CD14-positive monocyte (primary cell): ENCODE data around the gene B4GALT1. TPM values are rescaled to one million over a fixed set of nuclear protein-coding genes. Genes with fewer than 3 reads are reported as not detected.

Source experiments
- DNase-seq, 3 donors: peaks; one replicate each; pipeline ENCODE4 v3.0.0-alpha.2; 2011 to 2022
- H2AFZ ChIP-seq: 2 replicates; pipeline ENCODE4 v1.6.0; 2012; ENCODE audit warnings: mild to moderate bottlenecking, low read depth, low read length, inconsistent platforms; ENCODE audit not compliant: insufficient read depth, poor library complexity, severe bottlenecking
- H3K27ac ChIP-seq, 2 donors: 1 replicate in 1 of 2; 2 replicates in 1 of 2; pipeline ENCODE4 v1.5.1; 2012 to 2013; ENCODE audit warnings: low read length in 2 of 2, control low read depth in 1 of 2, inconsistent platforms in 1 of 2, low read depth in 1 of 2, mild to moderate bottlenecking in 1 of 2
- H3K27me3 ChIP-seq, 2 donors: one replicate each; pipeline versions ENCODE4 v1.6.0 to v1.6.1; 2011 to 2013; ENCODE audit warnings: low read length in 2 of 2; ENCODE audit not compliant: control insufficient read depth in 2 of 2, insufficient read depth in 2 of 2
- H3K36me3 ChIP-seq, 2 donors: replicated peaks in 1 of 2; 1 replicate in 1 of 2; 2 replicates in 1 of 2; pipeline versions ENCODE4 v1.5.1 to v1.6.1; 2012 to 2013; ENCODE audit warnings: low read length in 2 of 2, control low read depth in 1 of 2, inconsistent platforms in 1 of 2, mild to moderate bottlenecking in 1 of 2; ENCODE audit not compliant: insufficient read depth in 2 of 2, control insufficient read depth in 1 of 2
- H3K4me1 ChIP-seq, 2 donors: 1 replicate in 1 of 2; 2 replicates in 1 of 2; pipeline versions ENCODE4 v1.5.1 to v1.6.1; 2012 to 2013; ENCODE audit warnings: low read length in 2 of 2, control low read depth in 1 of 2, inconsistent platforms in 1 of 2, mild to moderate bottlenecking in 1 of 2, moderate library complexity in 1 of 2; ENCODE audit not compliant: insufficient read depth in 2 of 2, control insufficient read depth in 1 of 2
- H3K4me2 ChIP-seq: replicated peaks from 2 replicates; pipeline ENCODE3; 2012; ENCODE audit warnings: low read length, moderate library complexity, mild to moderate bottlenecking; ENCODE audit not compliant: poor library complexity, severe bottlenecking; ENCODE audit errors: extremely low read depth
- H3K4me3 ChIP-seq, 3 experiments: fragments of 200-600 bp in 1 of 3; sonication (generic) in 1 of 3; replicated peaks in 1 of 3; 1 replicate in 2 of 3; 2 replicates in 1 of 3; pipeline ENCODE4 v1.5.1; 2011 to 2013; ENCODE audit warnings: low read length in 3 of 3, mild to moderate bottlenecking in 3 of 3, control low read depth in 2 of 3, low read depth in 2 of 3, inconsistent platforms in 1 of 3, moderate library complexity in 1 of 3
- H3K79me2 ChIP-seq: 2 replicates; pipeline ENCODE4 v1.6.0; 2012; ENCODE audit warnings: mild to moderate bottlenecking, control low read depth, inconsistent platforms, low read length, moderate library complexity; ENCODE audit not compliant: insufficient read depth
- H3K9ac ChIP-seq: 2 replicates; pipeline ENCODE4 v1.6.0; 2017; ENCODE audit warnings: low read length, mild to moderate bottlenecking; ENCODE audit not compliant: insufficient read depth, poor library complexity, severe bottlenecking
- H3K9me3 ChIP-seq, 2 donors: replicated peaks in 1 of 2; 1 replicate in 1 of 2; 2 replicates in 1 of 2; pipeline versions ENCODE4 v1.5.1 to v1.6.1; 2012 to 2013; ENCODE audit warnings: low read length in 2 of 2, control low read depth in 1 of 2; ENCODE audit not compliant: control insufficient read depth in 1 of 2, insufficient read depth in 1 of 2
- H4K20me1 ChIP-seq: 2 replicates; pipeline ENCODE4 v1.6.0; 2012; ENCODE audit warnings: mild to moderate bottlenecking, low read length, control low read depth, moderate library complexity; ENCODE audit not compliant: insufficient read depth
- H3K27ac Mint-ChIP-seq, 7 donors: one replicate each; pipeline ENCODE4 v1.8.0; 2020; ENCODE audit warnings: mild to moderate bottlenecking in 7 of 7, mixed read lengths in 7 of 7, moderate library complexity in 6 of 7, inconsistent platforms in 2 of 7
- H3K27me3 Mint-ChIP-seq, 3 donors: one replicate each; pipeline ENCODE4 v1.8.0; 2021 to 2022; ENCODE audit warnings: low read depth in 3 of 3, mild to moderate bottlenecking in 3 of 3, mixed read lengths in 3 of 3, moderate library complexity in 3 of 3, inconsistent platforms in 1 of 3
- H3K36me3 Mint-ChIP-seq, 2 donors: one replicate each; pipeline ENCODE4 v1.8.0; 2020; ENCODE audit warnings: mixed read lengths in 2 of 2, inconsistent platforms in 1 of 2, mild to moderate bottlenecking in 1 of 2
- H3K4me1 Mint-ChIP-seq: one replicate; pipeline ENCODE4 v1.8.0; 2020; ENCODE audit warnings: mild to moderate bottlenecking, mixed read lengths
- H3K4me3 Mint-ChIP-seq, 2 donors: one replicate each; pipeline ENCODE4 v1.8.0; 2020; ENCODE audit warnings: mild to moderate bottlenecking in 2 of 2, mixed read lengths in 2 of 2, moderate library complexity in 1 of 2
- H3K9me3 Mint-ChIP-seq, 7 donors: one replicate each; pipeline ENCODE4 v1.8.0; 2020 to 2022; ENCODE audit warnings: mixed read lengths in 7 of 7, mild to moderate bottlenecking in 6 of 7, moderate library complexity in 6 of 7, inconsistent platforms in 2 of 7
- WGBS: methylation state at CpG from one replicate; pipeline ENCODE4 v1.1.5; 2013; ENCODE audit warnings: missing lambda C conversion rate; ENCODE audit not compliant: insufficient coverage; 5-methylcytosine and 5-hydroxymethylcytosine counted together
- intact Hi-C, 2 donors: fragments of 100-400 bp; cut with micrococcal nuclease; formaldehyde crosslinking; loops; one replicate each; pipeline versions ENCODE4 v1.15.0 to v1.15.1; 2023
- polyA plus RNA-seq, 3 donors: library from polyadenylated mRNA; depleted of rRNA in 1 of 3; unstranded in 2 of 3; stranded (reverse) in 1 of 3; fragments of 300-500 nt in 2 of 3; fragments of >200 nt in 1 of 3; fragmentation: Illumina TruSeq in 2 of 3; gene quantifications; 1 replicate in 2 of 3; 2 replicates in 1 of 3; pipeline ENCODE4 v1.2.3, GENCODE V29; 2012 to 2021
- TF ChIP-seq, protein P1 (sequence below): fragments of 200-600 bp; IDR thresholded peaks from one replicate; pipeline ENCODE4 v1.8.0; 2022; ENCODE audit warnings: antibody characterized with exemption, mild to moderate bottlenecking

Gene B4GALT1
- polyA plus RNA-seq, 3 donors: 27.6 to 53.7 (median 38.6) TPM

DNA sequence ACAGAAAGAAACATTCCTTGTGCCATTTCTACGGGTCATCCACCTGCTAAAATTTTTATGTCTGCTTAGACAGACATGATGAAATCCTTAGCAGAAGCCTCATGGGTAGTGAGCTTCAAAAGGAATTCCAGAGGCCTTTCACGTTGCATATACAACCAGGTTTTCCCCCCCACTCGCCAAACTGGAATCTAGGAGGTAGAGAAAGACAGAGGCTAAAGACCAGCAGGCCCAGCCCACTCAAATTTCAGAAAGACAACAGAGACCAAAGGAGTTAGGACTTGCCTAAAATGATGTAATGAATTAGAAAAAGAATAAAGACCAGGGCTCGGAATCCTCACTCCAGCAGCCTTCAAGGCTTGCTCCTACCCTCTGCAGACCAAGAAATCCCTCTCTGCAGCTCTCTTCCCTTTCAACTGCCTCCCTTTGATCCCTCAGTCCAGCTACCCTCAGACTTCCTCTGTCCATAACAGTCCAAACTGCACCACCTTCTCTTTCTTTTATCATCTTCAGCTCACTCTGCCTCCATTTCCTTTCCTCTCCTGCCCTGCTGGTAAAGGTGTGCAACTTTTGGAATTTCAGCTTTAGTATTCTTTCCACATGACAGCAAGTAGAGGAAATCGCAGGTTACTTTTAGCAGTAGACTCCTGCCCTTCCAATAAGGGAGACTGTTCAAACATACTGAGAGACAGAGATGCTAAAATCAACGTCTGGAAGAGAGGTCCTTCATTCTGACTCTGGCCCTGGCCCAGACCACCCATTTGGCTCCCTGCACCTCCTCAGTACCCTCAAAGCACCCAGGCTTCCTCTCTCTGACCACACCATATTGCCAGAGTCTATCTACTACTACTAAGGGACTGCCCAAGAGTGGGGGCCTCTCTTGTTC, 8.9 kb downstream of the B4GALT1 start:
- Mint-ChIP-seq H3K27me3 (peaks cover 0 to 5% (median 0%) of the 10 kb centered on the region in 3 donors), H3K4me3 (peak overlapping the region; percentile 72 to 85), H3K27ac (peak overlapping the region; percentile 99 to 100 (median 100)), H3K4me1 (peaks cover 96% of the 10 kb centered on the region), H3K9me3 (no peaks in the 10 kb centered on the region), H3K36me3 (peaks cover 20 to 23% of the 10 kb centered on the region in 2 donors)
- H4K20me1 ChIP-seq: peaks cover 82% of the 10 kb centered on the region
- H3K4me1 ChIP-seq: peaks cover 92 to 97% of the 10 kb centered on the region in 2 donors
- no peaks in the 10 kb centered on the region for H3K27me3 ChIP-seq
- H3K4me2 ChIP-seq: peak overlapping the region; percentile 89
- H3K27ac ChIP-seq: peak overlapping the region; percentile 97 to 99
- peak overlapping the region; percentile 33 for H3K9ac ChIP-seq
- H3K79me2 ChIP-seq: peaks cover 89% of the 10 kb centered on the region
- intact Hi-C loops: loop anchor here in 1 of 2 donors (2.0 kb wide), 1 partner anchor 21 kb away; no protein-coding TSS in a partner anchor
- no peak overlapping the region for H2AFZ ChIP-seq
- WGBS: 30% methylated on average over 2 of the region's 6 CpGs
- TF ChIP-seq, protein P1, sequence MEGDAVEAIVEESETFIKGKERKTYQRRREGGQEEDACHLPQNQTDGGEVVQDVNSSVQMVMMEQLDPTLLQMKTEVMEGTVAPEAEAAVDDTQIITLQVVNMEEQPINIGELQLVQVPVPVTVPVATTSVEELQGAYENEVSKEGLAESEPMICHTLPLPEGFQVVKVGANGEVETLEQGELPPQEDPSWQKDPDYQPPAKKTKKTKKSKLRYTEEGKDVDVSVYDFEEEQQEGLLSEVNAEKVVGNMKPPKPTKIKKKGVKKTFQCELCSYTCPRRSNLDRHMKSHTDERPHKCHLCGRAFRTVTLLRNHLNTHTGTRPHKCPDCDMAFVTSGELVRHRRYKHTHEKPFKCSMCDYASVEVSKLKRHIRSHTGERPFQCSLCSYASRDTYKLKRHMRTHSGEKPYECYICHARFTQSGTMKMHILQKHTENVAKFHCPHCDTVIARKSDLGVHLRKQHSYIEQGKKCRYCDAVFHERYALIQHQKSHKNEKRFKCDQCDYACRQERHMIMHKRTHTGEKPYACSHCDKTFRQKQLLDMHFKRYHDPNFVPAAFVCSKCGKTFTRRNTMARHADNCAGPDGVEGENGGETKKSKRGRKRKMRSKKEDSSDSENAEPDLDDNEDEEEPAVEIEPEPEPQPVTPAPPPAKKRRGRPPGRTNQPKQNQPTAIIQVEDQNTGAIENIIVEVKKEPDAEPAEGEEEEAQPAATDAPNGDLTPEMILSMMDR: no peak
- DNase-seq: no peak
- H3K36me3 ChIP-seq: no peaks in the 10 kb centered on the region
- peak overlapping the region; percentile 8 to 95 (median 22) for H3K4me3 ChIP-seq
- H3K9me3 ChIP-seq: no peaks in the 10 kb centered on the region

DNA sequence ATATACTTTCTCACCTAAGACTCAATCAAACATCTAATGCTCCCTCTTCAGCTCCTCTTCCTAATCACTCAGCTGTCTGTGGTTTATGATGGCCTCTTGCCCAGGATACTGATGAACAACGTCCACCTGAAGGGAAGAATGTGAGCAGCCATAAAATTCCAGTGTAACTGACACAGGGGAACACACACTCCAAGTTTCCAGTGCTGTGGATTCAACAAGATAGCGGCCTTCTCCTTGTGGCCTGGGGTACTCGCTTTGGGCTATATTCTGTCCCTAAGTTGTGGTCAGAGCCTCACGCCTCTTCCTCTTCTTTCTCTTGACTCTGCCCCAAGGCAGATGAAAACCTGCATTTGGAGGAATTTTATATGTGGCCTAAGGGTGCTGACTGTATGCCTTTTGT, 11.7 kb downstream of the B4GALT1 start:
- Mint-ChIP-seq H3K4me3 (peak overlapping the region; percentile 47 to 74), H3K9me3 (no peaks in the 10 kb centered on the region), H3K4me1 (peaks cover 96% of the 10 kb centered on the region), H3K27me3 (peaks cover 0 to 5% (median 0%) of the 10 kb centered on the region in 3 donors), H3K36me3 (peaks cover 13 to 16% of the 10 kb centered on the region in 2 donors), H3K27ac (peak overlapping the region; percentile 89 to 99 (median 96))
- DNase-seq: peak in 1 of 3 donors; percentile 44
- TF ChIP-seq, protein P1: no peak
- Histone ChIP-seq H3K9me3 (no peaks in the 10 kb centered on the region), H3K9ac (no peak overlapping the region), H2AFZ (no peak overlapping the region), H3K27me3 (no peaks in the 10 kb centered on the region), H3K4me1 (peaks cover 86 to 97% of the 10 kb centered on the region in 2 donors), H3K4me2 (peak overlapping the region; percentile 61), H3K4me3 (peak overlapping the region in 1 of 3 experiments; percentile 95), H4K20me1 (peaks cover 86% of the 10 kb centered on the region), H3K79me2 (peaks cover 89% of the 10 kb centered on the region), H3K27ac (peak overlapping the region; percentile 34 to 99), H3K36me3 (no peaks in the 10 kb centered on the region)
- WGBS: 0% methylated on average over 4 of the region's 4 CpGs
- intact Hi-C loops: no loop called here
